Measurements from ENCODE around the gene KAZN. TPM values are rescaled to one million over a fixed set of nuclear protein-coding genes. Genes with fewer than 3 reads are reported as not detected.

The KAZN gene
- total RNA-seq, 1 donor from 2014 or later = 4.3 TPM

- ATAC-seq = no peak
- DNase-seq (ENCODE audit: missing footprints) = no peak
- intact Hi-C loops (cut with DNase I) = no loop called here
Measured at GRCh38 chr1:14631421-14631820, 32.9 kb downstream of the KAZN start.

- ATAC-seq (no peak), DNase-seq (ENCODE audit: missing footprints) (no peak)
- intact Hi-C loops (cut with DNase I) = no loop called here
Measured at GRCh38 chr1:14634486-14634885, 36.0 kb downstream of the KAZN start.

- intact Hi-C loops (cut with DNase I) = no loop called here
- ATAC-seq = no peak
- DNase-seq (ENCODE audit: missing footprints) = no peak
Measured at GRCh38 chr1:14635421-14635820, 36.9 kb downstream of the KAZN start.

- DNase-seq (ENCODE audit: missing footprints) (no peak), ATAC-seq (no peak)
- intact Hi-C loops (cut with DNase I) = no loop called here
Measured at GRCh38 chr1:14636897-14637632, 38.6 kb downstream of the KAZN start.

- DNase-seq (ENCODE audit: missing footprints) = no peak
- intact Hi-C loops (cut with DNase I) = no loop called here
- no peak for ATAC-seq
Measured at GRCh38 chr1:14639291-14640050, 41.0 kb downstream of the KAZN start.

- intact Hi-C loops (cut with DNase I) = no loop called here
- no peak for ATAC-seq
- no peak for DNase-seq (ENCODE audit: missing footprints)
Measured at GRCh38 chr1:14642712-14643111, 44.2 kb downstream of the KAZN start.

- intact Hi-C loops (cut with DNase I) = no loop called here
- no peak for ATAC-seq
- DNase-seq (ENCODE audit: missing footprints) = no peak
Measured at GRCh38 chr1:14646973-14647372, 48.5 kb downstream of the KAZN start.

- intact Hi-C loops (cut with DNase I) = no loop called here
- ATAC-seq = no peak
Measured at GRCh38 chr1:14647777-14648176, 49.3 kb downstream of the KAZN start.

GRCh38 chr1:14648391-14648790, 49.9 kb downstream of the KAZN start:
- no peak for DNase-seq (ENCODE audit: missing footprints)
- no peak for ATAC-seq
- intact Hi-C loops (cut with DNase I) = no loop called here

More at GRCh38 chr1:14647777-14648176, 49.3 kb downstream of the KAZN start:
- DNase-seq (ENCODE audit: missing footprints) = no peak

- DNase-seq (ENCODE audit: missing footprints) (no peak), ATAC-seq (no peak)
- intact Hi-C loops (cut with DNase I) = no loop called here
Measured at GRCh38 chr1:14648896-14649855, 50.7 kb downstream of the KAZN start.

- intact Hi-C loops (cut with DNase I) = no loop called here
- ATAC-seq (no peak), DNase-seq (ENCODE audit: missing footprints) (no peak)
Measured at GRCh38 chr1:14649976-14650375, 51.5 kb downstream of the KAZN start.

GRCh38 chr1:14650951-14651350, 52.5 kb downstream of the KAZN start:
- intact Hi-C loops (cut with DNase I) = no loop called here
- no peak for ATAC-seq
- DNase-seq (ENCODE audit: missing footprints) = no peak

GRCh38 chr1:14652840-14653239, 54.4 kb downstream of the KAZN start:
- intact Hi-C loops (cut with DNase I) = no loop called here
- ATAC-seq (no peak), DNase-seq (ENCODE audit: missing footprints) (no peak)

- DNase-seq (ENCODE audit: missing footprints) (no peak), ATAC-seq (no peak)
- intact Hi-C loops (cut with DNase I) = no loop called here
Measured at GRCh38 chr1:14653461-14653960, 55.0 kb downstream of the KAZN start.

GRCh38 chr1:14654554-14654953, 56.1 kb downstream of the KAZN start:
- no peak for DNase-seq (ENCODE audit: missing footprints)
- intact Hi-C loops (cut with DNase I) = no loop called here
- ATAC-seq = no peak

GRCh38 chr1:14655385-14655784, 56.9 kb downstream of the KAZN start:
- DNase-seq (ENCODE audit: missing footprints) = no peak
- intact Hi-C loops (cut with DNase I) = no loop called here
- ATAC-seq = no peak

- ATAC-seq (no peak), DNase-seq (ENCODE audit: missing footprints) (no peak)
- intact Hi-C loops (cut with DNase I) = no loop called here
Measured at GRCh38 chr1:14656384-14656937, 58.0 kb downstream of the KAZN start.

- no peak for DNase-seq (ENCODE audit: missing footprints)
- no peak for ATAC-seq
- intact Hi-C loops (cut with DNase I) = no loop called here
Measured at GRCh38 chr1:14658642-14659041, 60.2 kb downstream of the KAZN start.

- no peak for ATAC-seq
- no peak for DNase-seq (ENCODE audit: missing footprints)
- intact Hi-C loops (cut with DNase I) = no loop called here
Measured at GRCh38 chr1:14659913-14660312, 61.4 kb downstream of the KAZN start.
